HG03442 (cell line): ENCODE data around the gene MRM2.
A peak's percentile ranks its signal among the peaks of the same experiment; 100 is the strongest.
"Not testable (repeated sequence)": the region's sequence is repeated elsewhere in the genome, so short reads cannot be mapped to it uniquely, and the experiment has no call there.

ENCODE experiments used
- ATAC-seq: cut with Tn5 transposase; IDR thresholded peaks from one replicate; pipeline ENCODE4 v1.9.1; 2021; ENCODE audit warnings: mild to moderate bottlenecking, moderate library complexity; ENCODE audit not compliant: unreplicated experiment

Gene MRM2

DNA sequence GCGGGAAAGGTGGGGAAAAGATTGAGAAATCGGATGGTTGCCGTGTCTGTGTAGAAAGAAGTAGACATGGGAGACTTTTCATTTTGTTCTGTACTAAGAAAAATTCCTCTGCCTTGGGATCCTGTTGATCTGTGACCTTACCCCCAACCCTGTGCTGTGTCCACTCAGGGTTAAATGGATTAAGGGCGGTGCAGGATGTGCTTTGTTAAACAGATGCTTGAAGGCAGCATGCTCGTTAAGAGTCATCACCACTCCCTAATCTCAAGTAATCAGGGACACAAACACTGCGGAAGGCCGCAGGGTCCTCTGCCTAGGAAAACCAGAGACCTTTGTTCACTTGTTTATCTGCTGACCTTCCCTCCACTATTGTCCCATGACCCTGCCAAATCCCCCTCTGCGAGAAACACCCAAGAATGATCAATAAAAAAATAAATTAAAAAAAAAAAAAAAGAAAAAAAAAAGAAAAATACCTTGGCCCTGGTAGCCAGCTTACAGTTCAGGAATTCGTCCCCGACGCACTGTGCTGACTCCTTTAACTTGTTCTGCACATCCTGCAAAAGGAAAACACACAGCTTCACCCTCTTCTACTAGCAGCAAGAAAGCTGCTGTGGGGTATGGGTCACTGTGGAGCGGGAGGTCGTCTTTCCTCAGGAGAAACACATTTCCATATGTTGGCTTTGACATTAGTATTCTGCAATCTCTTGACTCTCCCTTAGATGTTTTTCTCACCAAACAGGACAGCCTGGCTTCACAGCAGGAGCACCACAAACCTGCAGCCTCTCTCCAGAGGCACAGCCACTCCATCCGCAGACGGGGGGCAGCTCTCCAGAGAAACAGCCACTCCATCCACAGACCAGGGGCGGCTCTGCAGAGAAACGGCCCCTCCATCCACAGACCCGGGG is 27.3 kb upstream of the MRM2 start:
- not testable (repeated sequence) for ATAC-seq

DNA sequence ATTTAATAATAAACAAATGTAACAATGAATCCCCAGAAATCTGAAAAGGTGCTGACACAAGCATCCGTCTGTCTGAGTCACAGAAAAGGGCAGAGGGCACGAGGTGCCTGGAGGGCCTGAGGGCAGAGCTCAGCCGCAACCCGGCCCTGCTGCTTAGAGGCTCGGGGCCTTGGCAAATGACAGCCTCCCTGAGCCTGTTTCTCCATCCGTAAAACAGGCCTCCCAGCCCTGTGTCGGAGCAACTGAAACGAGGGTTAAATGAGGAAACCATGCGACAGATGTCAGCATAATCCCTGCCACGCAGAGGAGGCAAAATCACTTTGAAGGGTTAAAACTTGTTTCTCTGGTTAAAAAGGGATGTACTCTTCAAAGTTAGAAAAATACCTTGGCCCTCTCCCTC is 24.9 kb upstream of the MRM2 start:
- no peak for ATAC-seq

DNA sequence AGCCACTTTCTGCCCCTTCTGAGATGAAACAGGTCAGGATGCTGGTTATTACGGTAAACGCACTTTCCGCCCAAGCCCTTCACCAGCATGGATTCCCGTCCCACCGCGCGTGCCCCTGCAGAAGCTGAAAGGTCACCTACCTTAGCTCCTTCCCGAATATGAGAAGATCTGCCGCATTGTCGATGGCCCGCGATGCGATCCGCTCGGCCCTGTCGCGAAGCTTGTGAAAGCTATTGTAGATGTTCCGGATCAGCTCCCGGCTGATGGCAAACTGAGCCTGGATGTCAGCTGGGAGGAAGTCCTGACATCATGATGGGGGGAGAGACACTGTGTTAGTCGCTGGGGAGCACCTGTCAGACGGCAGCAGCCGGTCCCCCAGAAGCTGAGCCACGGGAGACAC is 22.2 kb upstream of the MRM2 start:
- ATAC-seq: no peak

DNA sequence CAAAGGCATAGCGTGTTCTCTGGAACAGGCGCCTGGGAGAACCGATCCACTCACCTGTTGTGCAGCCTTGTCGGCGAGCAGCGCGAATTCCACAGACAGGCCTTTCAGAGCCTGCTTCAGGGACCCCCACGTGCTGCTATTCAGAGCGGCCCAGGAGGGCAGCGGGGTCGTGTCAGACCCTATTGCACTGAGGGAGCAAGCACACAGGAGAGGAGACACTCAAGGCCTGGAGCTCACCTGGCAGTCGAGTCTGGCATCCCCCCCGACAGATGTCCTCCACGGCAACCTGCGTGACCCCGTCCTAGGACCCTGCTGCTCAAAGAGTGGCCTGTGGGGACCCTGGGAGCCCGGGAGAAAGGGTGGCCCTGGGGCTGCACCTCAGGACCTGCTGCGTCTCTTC is 21.2 kb upstream of the MRM2 start:
- ATAC-seq: no peak

DNA sequence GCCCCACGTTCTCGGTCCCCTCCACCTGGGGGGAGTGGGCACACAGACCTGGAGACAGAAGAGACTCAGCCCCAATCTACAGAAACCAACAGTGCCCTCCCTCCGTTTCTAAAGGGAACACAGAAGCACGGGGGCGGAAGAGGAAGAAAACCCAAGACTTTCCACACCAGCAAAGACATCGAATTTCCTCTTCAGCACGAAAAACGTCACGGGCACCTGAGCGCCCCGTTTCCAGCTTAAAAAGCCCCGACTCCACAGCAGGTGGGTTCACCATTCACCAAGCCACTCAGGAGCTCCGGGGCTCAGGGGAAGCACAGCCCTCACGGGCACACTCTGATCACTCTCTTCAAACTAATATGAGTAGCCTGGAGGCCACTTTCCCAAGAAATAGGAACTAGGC is 19.6 kb upstream of the MRM2 start:
- no peak for ATAC-seq

DNA sequence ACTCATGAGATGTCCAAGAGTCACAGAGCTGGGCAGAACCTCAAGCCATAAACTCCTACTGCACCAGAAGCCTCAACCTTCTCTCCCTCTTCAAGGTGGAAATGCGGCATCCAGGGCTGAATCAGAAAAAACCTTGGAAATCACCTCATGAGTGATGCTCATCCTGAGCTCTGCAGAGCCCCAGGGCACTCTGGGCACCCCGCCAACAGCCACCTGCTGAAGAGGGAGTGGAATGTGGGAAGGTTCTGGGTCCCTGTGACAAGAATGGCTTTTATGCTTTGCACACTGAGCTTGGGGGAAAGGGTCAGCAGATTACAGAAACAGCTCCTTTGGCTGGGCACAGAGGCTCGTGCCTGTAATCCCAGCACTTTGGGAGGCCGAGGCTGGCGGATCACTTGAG is 18.8 kb upstream of the MRM2 start:
- no peak for ATAC-seq

DNA sequence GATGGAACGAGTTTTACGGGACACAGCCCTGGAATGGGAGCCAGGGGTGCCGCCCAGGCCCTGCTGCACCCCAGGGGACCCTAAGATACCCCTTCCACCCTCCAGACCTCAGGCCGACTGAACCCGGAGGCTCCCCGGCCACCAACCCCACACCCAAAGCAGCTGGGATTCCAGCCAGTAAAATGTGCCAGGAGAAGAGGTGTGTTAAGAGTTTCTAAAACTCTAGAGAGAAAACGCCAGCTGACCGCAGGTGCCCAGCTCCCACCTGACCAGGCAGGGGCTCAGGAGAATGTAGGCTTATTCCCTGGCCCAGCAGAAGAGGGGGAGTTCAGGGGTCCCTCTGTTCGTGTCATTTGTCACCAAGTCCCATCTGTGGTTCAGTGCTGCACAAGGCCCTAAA is 17.5 kb upstream of the MRM2 start:
- peak; percentile 6 for ATAC-seq

DNA sequence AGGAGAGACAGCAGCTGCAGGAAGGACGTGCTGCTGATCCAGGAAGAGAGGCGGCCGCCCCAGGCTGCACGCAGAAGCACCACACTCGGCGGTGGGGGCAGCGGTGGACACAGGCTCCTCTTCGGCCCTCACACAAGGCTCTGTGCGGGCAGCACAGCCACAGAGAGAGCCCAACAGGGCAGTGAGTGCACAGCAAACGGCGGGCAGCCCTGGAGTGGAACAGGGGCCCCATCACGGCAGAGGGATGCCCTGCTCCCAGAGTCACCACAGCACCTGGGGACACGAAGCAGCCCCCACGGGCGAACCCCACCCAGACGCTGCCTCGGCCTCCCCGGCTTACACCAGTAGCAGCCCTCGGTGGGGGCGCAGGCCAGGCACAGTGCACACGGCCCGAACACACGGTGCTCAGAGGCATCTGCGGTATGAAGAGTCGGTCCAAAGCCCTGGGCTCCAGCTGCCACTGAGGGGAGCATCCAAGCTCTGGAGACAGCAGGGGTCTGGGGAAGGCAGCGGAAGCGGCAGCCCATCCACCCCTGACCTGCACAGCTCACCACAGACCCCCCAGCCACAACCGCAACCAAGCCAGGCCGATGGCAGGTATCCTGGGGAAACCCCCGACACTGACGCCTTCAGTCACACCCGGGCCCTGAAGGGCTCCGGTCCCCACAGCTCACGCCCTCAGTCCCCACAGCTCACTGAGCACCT is 16.8 kb upstream of the MRM2 start:
- peak; percentile 60 for ATAC-seq

DNA sequence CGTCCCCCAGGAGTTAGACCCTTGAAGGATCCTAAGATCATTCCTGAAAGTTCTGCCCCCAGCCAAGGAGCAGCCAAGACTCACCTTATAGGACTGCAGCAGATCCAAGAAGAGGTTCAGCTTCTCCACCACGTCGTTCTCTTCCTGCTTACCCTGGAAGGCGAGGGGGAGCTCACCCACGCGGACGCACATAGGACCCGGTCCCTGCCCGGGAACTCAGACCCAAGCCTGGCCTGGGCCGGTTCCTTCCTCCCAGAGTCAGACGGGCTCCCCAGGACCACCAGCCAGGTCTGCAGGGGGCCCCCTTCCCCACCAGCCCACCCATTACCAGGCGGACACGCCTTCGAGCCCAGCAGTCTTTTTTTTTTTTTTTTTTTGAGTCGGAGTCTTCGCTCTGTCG is 15.6 kb upstream of the MRM2 start:
- no peak for ATAC-seq

DNA sequence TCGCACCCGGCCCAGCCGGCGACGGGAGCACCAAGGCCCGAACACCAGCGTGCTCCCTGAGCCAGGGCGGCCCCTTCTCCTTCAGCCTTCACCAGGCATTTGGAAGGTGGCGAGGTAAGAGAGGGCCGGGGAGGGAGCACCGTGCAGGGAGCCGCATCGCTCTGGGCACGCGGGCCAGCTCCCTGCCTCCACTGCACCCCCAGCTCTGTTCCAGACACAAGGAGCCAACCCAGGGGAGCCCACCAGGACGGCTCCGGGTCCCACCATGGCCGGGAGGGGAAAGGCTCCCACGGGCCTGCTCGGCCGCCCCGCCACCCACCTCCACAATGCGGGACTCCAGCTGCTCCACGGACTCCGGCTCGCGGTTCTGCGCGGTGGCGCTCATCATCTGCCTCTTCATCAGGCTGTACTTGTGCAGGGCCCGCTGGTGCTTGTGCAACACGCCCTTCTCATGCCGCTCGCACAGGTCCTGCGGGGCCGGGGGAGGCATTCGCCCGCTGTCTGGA is 15.1 kb upstream of the MRM2 start:
- no peak for ATAC-seq

DNA sequence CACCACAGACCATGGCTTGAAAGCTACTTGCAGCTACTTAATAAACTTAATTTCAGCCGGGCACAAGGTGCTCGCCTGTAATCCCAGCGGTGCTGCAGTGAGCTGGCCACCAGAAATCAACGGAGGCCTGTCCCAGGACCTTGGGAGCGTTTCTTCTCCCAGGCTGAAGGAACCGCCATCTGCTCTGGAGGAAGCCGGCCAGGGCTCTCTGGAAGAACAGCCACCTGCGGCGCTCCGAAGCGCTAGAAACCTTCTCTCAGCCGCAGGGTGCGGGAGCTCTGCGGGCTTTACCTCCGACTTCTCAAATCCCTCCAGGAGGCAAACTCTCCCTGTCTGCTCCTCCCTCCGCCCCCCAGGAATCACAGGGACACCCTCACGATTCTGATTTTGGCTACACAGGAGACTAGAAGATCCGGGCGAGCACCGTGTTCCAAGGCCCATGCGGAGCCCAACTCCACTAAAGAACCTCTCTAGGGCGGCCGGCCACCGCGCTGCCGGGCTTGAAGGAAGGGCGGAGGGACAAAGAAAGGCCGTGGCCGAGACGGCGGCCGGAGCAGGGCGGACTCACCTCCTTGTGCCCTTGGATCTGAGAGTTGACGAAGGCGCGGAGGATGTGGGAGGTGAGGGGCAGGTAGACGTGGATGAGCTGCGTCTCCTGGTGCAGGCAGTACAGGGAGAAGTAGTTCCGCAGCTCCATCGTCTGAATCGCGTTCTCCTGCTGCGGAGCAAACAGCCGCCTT is 14.5 kb upstream of the MRM2 start:
- no peak for ATAC-seq

DNA sequence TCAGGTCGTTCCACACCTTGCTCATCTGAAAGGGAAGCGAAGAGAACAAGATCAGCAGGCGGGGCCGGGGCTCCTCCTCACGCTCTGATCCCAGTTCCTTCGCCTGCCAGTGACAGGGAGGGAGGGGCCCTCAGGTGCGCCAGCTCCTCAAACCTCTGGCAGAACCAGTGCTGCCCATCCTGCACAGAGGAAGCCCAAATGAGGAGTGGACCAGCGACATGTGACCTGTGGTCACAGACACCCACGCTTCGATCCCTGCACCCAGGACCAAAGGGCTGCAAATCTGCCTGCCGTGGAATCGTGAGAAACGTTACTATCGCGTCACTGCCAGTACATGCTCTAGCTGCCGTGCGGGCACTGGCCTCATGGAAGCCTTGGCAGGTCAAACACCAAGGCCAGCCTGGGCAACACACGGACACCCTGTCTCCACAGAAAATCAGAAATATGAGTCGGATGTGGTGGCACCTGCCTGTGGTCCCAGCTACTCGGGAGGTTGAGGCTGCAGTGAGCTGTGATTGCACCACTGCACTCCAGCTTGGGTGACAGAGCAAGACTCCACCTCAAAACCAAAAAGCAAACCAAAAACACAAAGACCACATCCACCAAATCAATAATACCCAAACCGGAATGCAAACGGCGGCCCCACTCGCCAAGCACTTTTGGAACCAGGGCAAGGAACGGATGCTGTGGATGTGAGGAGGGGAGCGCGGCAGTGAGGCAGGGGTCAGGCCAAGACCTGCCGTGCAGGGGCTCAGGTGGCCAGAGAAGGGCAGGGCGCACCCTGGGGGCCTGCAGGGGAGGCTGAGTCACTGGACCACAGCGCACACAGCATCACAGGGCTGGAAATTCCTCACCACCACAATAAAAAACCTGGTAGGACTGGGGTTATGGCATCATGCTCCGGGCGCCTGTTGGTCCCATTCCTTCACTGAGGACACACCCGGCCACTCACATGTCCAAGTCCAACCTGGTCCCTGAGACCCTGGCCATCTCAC is 13.4 kb upstream of the MRM2 start:
- ATAC-seq: no peak

DNA sequence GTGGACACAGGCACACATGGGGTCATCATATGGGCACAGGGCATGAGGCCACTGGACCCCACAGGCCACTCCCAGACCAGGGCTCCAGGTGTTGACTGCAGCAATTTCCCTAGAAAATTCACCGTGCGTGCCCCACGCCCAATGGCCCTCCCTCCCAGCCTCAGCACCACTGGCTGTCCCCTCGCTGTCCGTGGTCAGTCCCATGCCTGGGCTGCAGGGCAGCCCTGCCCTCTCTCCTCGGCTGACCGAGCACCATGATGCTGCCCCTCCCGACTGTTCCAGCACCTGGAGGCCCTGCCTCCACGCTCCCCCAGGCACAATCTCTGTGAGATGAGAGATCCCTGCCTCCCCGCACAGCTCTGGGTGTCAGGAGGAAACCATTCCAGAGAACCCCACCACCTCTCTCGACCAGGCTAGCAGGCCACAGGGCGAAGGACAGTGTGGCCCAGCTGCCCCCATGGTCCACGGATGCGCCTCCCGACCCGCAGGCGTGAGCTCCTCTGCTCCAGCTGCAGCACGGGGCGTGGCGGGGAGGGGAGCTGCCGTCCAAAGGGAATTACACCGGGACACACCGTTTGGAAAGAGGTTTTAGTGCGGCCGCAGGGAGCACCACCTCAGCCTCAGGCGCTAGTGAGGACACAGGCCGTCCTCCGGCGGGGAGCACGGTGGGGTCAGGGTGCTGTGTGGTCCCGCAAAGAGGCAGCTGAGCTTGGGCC is 12.6 kb upstream of the MRM2 start:
- no peak for ATAC-seq

DNA sequence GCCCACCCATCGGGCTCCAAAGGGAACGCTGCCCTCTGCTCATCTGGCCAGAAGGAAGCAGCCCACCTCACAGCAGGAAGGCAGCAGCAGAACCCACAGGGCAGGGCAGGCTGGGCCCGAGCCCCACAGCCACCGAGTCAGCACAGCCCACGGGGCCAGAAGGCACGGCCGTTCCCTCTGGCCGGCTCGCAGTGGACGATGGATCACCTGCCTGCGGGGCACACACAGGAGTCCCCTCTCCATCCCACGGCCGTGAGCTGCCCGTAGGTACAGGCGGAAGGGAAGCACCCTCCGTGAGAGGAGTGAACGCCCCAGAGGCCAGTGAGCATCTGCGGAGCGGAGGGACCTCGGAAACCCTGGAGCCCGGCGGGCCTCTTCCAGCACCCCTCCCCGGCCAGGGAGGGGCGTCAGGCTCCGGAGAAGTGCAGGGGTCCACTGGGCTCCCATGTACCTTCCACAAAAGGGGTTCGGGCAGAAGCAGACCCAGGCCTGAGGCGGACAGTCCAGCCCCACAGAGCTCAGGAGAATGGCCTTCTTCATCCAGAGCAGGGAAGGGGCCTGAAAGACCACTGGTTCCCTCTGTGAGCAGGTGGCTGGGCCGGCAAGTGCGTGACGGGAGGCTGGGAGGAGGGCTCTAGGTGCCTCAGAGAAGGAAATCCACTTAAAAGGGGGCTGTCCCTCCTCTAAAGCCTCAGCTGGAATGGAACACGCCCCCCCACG is 11.7 kb upstream of the MRM2 start:
- no peak for ATAC-seq

DNA sequence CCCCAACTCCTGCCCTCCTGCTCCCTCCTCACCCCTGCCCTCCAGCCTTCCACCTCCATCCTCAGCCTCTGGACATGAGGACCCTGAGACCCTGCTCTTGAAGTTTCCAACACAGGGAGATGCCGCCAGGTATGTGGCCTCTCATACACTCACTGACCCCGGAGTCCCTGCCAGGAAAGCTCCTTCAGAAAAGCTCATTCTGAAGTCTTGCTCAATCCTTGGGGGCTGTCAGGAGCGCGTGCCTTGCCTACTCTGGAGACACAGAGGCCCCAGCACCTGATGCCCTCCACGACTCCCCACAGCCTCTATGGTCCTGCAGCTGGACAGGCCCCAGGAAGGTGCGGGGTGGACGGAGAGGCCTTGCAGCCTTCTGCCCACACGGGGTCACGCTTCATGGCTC is 11.0 kb upstream of the MRM2 start:
- no peak for ATAC-seq

DNA sequence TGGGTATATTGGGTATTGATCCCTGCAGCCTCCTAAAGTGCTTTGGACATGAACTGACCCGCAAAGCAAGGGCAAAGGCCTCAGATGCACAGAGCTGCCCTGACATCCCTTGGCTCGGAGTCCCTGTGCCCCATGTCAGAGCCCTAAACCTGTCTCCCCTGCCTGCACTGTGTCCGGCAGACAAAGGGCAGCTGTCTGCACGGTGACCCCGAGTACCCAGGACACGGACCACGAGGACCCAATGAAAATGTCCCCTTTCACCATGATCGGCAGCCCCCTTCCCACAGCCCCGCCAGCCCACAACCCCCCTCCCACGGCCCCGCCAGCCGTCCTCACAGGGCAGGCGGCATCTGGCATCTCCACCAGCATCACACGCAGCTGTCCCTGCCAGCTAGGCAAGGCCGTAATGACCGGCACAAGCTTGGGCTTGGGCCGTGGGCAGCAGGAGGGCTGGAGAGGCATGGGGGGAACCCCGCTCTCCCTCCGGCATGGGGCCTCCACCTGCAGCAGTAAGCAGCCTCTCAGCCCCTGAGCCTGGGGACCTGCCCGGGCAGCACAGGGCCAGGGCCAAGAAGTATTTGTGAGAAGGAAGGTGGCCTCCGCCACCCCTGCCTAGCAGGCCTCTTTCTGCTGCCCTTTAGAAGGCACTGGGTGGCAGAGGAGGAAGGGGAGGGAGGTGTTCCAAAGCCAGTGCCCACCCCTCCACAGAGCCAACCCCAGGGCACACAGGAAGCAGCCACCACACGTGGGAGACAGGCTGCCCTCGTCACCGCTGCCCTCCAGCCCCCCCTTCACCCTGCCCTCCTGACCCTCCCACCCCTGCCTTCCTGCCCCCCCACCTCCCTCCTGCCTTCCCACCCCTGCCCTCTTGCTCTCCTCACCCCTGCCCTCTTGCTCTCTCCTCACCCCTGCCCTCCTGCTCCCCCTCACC is 10.1 kb upstream of the MRM2 start:
- no peak for ATAC-seq

DNA sequence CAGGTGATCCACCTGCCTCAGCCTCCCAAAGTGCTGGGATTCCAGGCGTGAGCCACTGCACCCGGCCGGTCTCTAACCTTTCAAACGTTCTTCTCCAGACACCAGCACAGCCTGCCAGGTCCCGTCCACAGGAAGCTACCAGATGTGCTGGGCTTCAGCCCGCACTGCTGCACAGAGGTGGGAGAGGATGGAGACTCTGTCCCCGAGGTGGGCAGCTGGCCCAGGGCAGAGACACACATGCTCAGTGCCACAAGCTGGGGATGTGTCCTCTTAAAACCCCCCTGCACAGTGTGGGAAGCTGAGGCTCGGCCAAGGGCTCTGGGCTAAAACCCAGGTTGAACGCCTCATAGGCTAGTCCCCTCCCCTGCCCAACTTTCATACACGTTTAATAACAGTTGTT is 9.4 kb upstream of the MRM2 start:
- no peak for ATAC-seq

DNA sequence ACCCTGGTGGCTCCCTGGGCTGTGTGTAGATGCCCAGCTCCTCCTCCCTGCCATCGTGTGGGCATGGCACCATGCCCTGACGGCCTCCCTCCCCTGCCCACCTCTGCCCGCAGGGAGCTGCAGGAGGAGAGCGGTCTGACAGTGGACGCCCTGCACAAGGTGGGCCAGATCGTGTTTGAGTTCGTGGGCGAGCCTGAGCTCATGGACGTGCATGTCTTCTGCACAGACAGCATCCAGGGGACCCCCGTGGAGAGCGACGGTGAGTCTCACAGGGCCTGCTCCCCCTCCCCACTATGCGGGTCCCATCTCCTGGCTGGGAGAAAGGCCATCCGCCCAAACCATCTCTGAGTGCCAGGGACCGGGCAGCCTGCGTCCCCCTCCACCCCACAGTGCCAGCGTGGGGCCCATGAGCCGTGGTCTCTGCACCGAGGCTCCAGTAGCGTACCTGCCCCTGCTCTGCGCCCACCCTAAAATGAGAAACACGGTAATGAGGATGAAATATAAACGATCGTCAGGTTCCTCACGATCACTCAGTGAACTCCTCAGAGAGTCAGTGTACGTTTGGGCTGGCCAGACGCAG is 7.8 kb upstream of the MRM2 start:
- no peak for ATAC-seq
